ENCODE results near the gene C1orf167.

Gene C1orf167

GRCh38 chr1:11807133-11807532, 45.1 kb downstream of the C1orf167 start:
- peak overlapping the region; percentile 64 to 86 for H3K4me3 ChIP-seq (ENCODE audit: low read depth in 1 of 2, low read length in 2 of 2)
- H3K9me3 ChIP-seq (ENCODE audit: control insufficient read depth in 1 of 2, low read length in 2 of 2), result no peaks in the 10 kb centered on the region
- no peaks in the 10 kb centered on the region for H3K27me3 ChIP-seq (ENCODE audit: low read depth, low read length)
- H3K4me1 ChIP-seq (ENCODE audit: control insufficient read depth in 1 of 2, insufficient read depth in 2 of 2, low read length in 2 of 2), result peaks cover 20 to 52% of the 10 kb centered on the region in 2 donors
- H3K27ac ChIP-seq (ENCODE audit: low read length), result peak overlapping the region; percentile 85
- peaks cover 0 to 12% of the 10 kb centered on the region in 2 donors for H3K36me3 ChIP-seq (ENCODE audit: control insufficient read depth in 1 of 2, insufficient read depth in 2 of 2, low read length in 2 of 2)

- Histone ChIP-seq H3K27ac (ENCODE audit: low read length) (peak overlapping the region; percentile 16), H3K4me1 (ENCODE audit: control insufficient read depth in 1 of 2, insufficient read depth in 2 of 2, low read length in 2 of 2) (peaks cover 0 to 8% of the 10 kb centered on the region in 2 donors), H3K36me3 (ENCODE audit: control insufficient read depth in 1 of 2, insufficient read depth in 2 of 2, low read length in 2 of 2) (peaks cover 27 to 45% of the 10 kb centered on the region in 2 donors)
These were observed 51.0 kb downstream of the C1orf167 start for GRCh38 chr1:11813021-11813420.

GRCh38 chr1:11817192-11817591, 55.2 kb downstream of the C1orf167 start:
- H3K36me3 ChIP-seq (ENCODE audit: control insufficient read depth in 1 of 2, insufficient read depth in 2 of 2, low read length in 2 of 2), result peaks cover 49 to 50% of the 10 kb centered on the region in 2 donors
- no peak overlapping the region for H3K4me3 ChIP-seq (ENCODE audit: low read depth in 1 of 2, low read length in 2 of 2)
- no peaks in the 10 kb centered on the region for H3K9me3 ChIP-seq (ENCODE audit: control insufficient read depth in 1 of 2, low read length in 2 of 2)
- H3K27ac ChIP-seq (ENCODE audit: low read length), result no peak overlapping the region
- no peaks in the 10 kb centered on the region for H3K27me3 ChIP-seq (ENCODE audit: low read depth, low read length)
- H3K4me1 ChIP-seq (ENCODE audit: control insufficient read depth in 1 of 2, insufficient read depth in 2 of 2, low read length in 2 of 2), result no peaks in the 10 kb centered on the region

More at GRCh38 chr1:11813021-11813420, 51.0 kb downstream of the C1orf167 start:
- Histone ChIP-seq H3K4me3 (ENCODE audit: low read depth in 1 of 2, low read length in 2 of 2) (no peak overlapping the region), H3K9me3 (ENCODE audit: control insufficient read depth in 1 of 2, low read length in 2 of 2) (no peaks in the 10 kb centered on the region), H3K27me3 (ENCODE audit: low read depth, low read length) (no peaks in the 10 kb centered on the region)

- peaks cover 61 to 67% of the 10 kb centered on the region in 2 donors for H3K36me3 ChIP-seq (ENCODE audit: control insufficient read depth in 1 of 2, insufficient read depth in 2 of 2, low read length in 2 of 2)
- H3K4me1 ChIP-seq (ENCODE audit: control insufficient read depth in 1 of 2, insufficient read depth in 2 of 2, low read length in 2 of 2), result no peaks in the 10 kb centered on the region
- H3K27ac ChIP-seq (ENCODE audit: low read length), result no peak overlapping the region
- H3K9me3 ChIP-seq (ENCODE audit: control insufficient read depth in 1 of 2, low read length in 2 of 2), result no peaks in the 10 kb centered on the region
- H3K4me3 ChIP-seq (ENCODE audit: low read depth in 1 of 2, low read length in 2 of 2), result no peak overlapping the region
- no peaks in the 10 kb centered on the region for H3K27me3 ChIP-seq (ENCODE audit: low read depth, low read length)
These were observed 60.1 kb downstream of the C1orf167 start for GRCh38 chr1:11822091-11822490.

GRCh38 chr1:11823366-11824137, 61.6 kb downstream of the C1orf167 start:
- peaks cover 49 to 70% of the 10 kb centered on the region in 2 donors for H3K36me3 ChIP-seq (ENCODE audit: control insufficient read depth in 1 of 2, insufficient read depth in 2 of 2, low read length in 2 of 2)
- H3K27ac ChIP-seq (ENCODE audit: low read length), result no peak overlapping the region
- H3K27me3 ChIP-seq (ENCODE audit: low read depth, low read length), result no peaks in the 10 kb centered on the region
- H3K9me3 ChIP-seq (ENCODE audit: control insufficient read depth in 1 of 2, low read length in 2 of 2), result no peaks in the 10 kb centered on the region
- no peak overlapping the region for H3K4me3 ChIP-seq (ENCODE audit: low read depth in 1 of 2, low read length in 2 of 2)
- H3K4me1 ChIP-seq (ENCODE audit: control insufficient read depth in 1 of 2, insufficient read depth in 2 of 2, low read length in 2 of 2), result no peaks in the 10 kb centered on the region

- no peaks in the 10 kb centered on the region for H3K4me1 ChIP-seq (ENCODE audit: control insufficient read depth in 1 of 2, insufficient read depth in 2 of 2, low read length in 2 of 2)
- H3K36me3 ChIP-seq (ENCODE audit: control insufficient read depth in 1 of 2, insufficient read depth in 2 of 2, low read length in 2 of 2), result peaks cover 54 to 72% of the 10 kb centered on the region in 2 donors
- H3K27ac ChIP-seq (ENCODE audit: low read length), result no peak overlapping the region
- no peaks in the 10 kb centered on the region for H3K9me3 ChIP-seq (ENCODE audit: control insufficient read depth in 1 of 2, low read length in 2 of 2)
- no peak overlapping the region for H3K4me3 ChIP-seq (ENCODE audit: low read depth in 1 of 2, low read length in 2 of 2)
- no peaks in the 10 kb centered on the region for H3K27me3 ChIP-seq (ENCODE audit: low read depth, low read length)
These were observed 63.1 kb downstream of the C1orf167 start for GRCh38 chr1:11825131-11825530.

GRCh38 chr1:11826946-11827345, 65.0 kb downstream of the C1orf167 start:
- Histone ChIP-seq H3K4me1 (ENCODE audit: control insufficient read depth in 1 of 2, insufficient read depth in 2 of 2, low read length in 2 of 2) (no peaks in the 10 kb centered on the region), H3K4me3 (ENCODE audit: low read depth in 1 of 2, low read length in 2 of 2) (no peak overlapping the region), H3K27me3 (ENCODE audit: low read depth, low read length) (no peaks in the 10 kb centered on the region), H3K27ac (ENCODE audit: low read length) (no peak overlapping the region), H3K36me3 (ENCODE audit: control insufficient read depth in 1 of 2, insufficient read depth in 2 of 2, low read length in 2 of 2) (peaks cover 52 to 78% of the 10 kb centered on the region in 2 donors), H3K9me3 (ENCODE audit: control insufficient read depth in 1 of 2, low read length in 2 of 2) (no peaks in the 10 kb centered on the region)

GRCh38 chr1:11828511-11828910, 66.5 kb downstream of the C1orf167 start:
- peaks cover 61 to 83% of the 10 kb centered on the region in 2 donors for H3K36me3 ChIP-seq (ENCODE audit: control insufficient read depth in 1 of 2, insufficient read depth in 2 of 2, low read length in 2 of 2)
- no peaks in the 10 kb centered on the region for H3K4me1 ChIP-seq (ENCODE audit: control insufficient read depth in 1 of 2, insufficient read depth in 2 of 2, low read length in 2 of 2)
- no peaks in the 10 kb centered on the region for H3K9me3 ChIP-seq (ENCODE audit: control insufficient read depth in 1 of 2, low read length in 2 of 2)
- H3K4me3 ChIP-seq (ENCODE audit: low read depth in 1 of 2, low read length in 2 of 2), result no peak overlapping the region
- H3K27me3 ChIP-seq (ENCODE audit: low read depth, low read length), result no peaks in the 10 kb centered on the region
- H3K27ac ChIP-seq (ENCODE audit: low read length), result no peak overlapping the region

- peaks cover 63 to 85% of the 10 kb centered on the region in 2 donors for H3K36me3 ChIP-seq (ENCODE audit: control insufficient read depth in 1 of 2, insufficient read depth in 2 of 2, low read length in 2 of 2)
- H3K27me3 ChIP-seq (ENCODE audit: low read depth, low read length), result no peaks in the 10 kb centered on the region
- no peaks in the 10 kb centered on the region for H3K4me1 ChIP-seq (ENCODE audit: control insufficient read depth in 1 of 2, insufficient read depth in 2 of 2, low read length in 2 of 2)
- H3K9me3 ChIP-seq (ENCODE audit: control insufficient read depth in 1 of 2, low read length in 2 of 2), result no peaks in the 10 kb centered on the region
- no peak overlapping the region for H3K27ac ChIP-seq (ENCODE audit: low read length)
- no peak overlapping the region for H3K4me3 ChIP-seq (ENCODE audit: low read depth in 1 of 2, low read length in 2 of 2)
These were observed 70.1 kb downstream of the C1orf167 start for GRCh38 chr1:11831945-11832725.

- H3K4me3 ChIP-seq (ENCODE audit: low read depth in 1 of 2, low read length in 2 of 2), result no peak overlapping the region
These were observed 71.5 kb downstream of the C1orf167 start for GRCh38 chr1:11833497-11833896.

GRCh38 chr1:11833900-11834299, 71.9 kb downstream of the C1orf167 start:
- H3K36me3 ChIP-seq (ENCODE audit: control insufficient read depth in 1 of 2, insufficient read depth in 2 of 2, low read length in 2 of 2), result peaks cover 71 to 86% of the 10 kb centered on the region in 2 donors
- H3K4me3 ChIP-seq (ENCODE audit: low read depth in 1 of 2, low read length in 2 of 2), result no peak overlapping the region
- H3K27ac ChIP-seq (ENCODE audit: low read length), result no peak overlapping the region
- H3K9me3 ChIP-seq (ENCODE audit: control insufficient read depth in 1 of 2, low read length in 2 of 2), result no peaks in the 10 kb centered on the region
- H3K4me1 ChIP-seq (ENCODE audit: control insufficient read depth in 1 of 2, insufficient read depth in 2 of 2, low read length in 2 of 2), result no peaks in the 10 kb centered on the region
- H3K27me3 ChIP-seq (ENCODE audit: low read depth, low read length), result no peaks in the 10 kb centered on the region

More at GRCh38 chr1:11833497-11833896, 71.5 kb downstream of the C1orf167 start:
- Histone ChIP-seq H3K9me3 (ENCODE audit: control insufficient read depth in 1 of 2, low read length in 2 of 2) (no peaks in the 10 kb centered on the region), H3K36me3 (ENCODE audit: control insufficient read depth in 1 of 2, insufficient read depth in 2 of 2, low read length in 2 of 2) (peaks cover 75 to 87% of the 10 kb centered on the region in 2 donors), H3K27ac (ENCODE audit: low read length) (no peak overlapping the region), H3K4me1 (ENCODE audit: control insufficient read depth in 1 of 2, insufficient read depth in 2 of 2, low read length in 2 of 2) (no peaks in the 10 kb centered on the region), H3K27me3 (ENCODE audit: low read depth, low read length) (no peaks in the 10 kb centered on the region)

Data from muscle layer of duodenum (tissue), 2 donors.